ENCODE results near the gene DTNB. TPM values are rescaled to one million over a fixed set of nuclear protein-coding genes. Genes with fewer than 3 reads are reported as not detected.

Gene DTNB
- total and polyA plus RNA-seq, 2 of the 4 experiments (the other 2 are of a cell fraction): 3.8 to 5.3 TPM

- intact Hi-C loops (cut with micrococcal nuclease): loop anchor here (1.0 kb wide), 2 partner anchors 57 to 93 kb away; no protein-coding TSS in a partner anchor
- TF ChIP-seq CTCF (conservative IDR thresholded peaks at IDR 0.05; ENCODE audit: low read depth, low read length) (peak; percentile 75), SMC3 (IDR thresholded peaks at IDR 0.05; ENCODE audit: low read depth, low read length) (peak; percentile 74), CHD1 (IDR thresholded peaks at IDR 0.05; ENCODE audit: low read depth, low read length) (no peak), RAD21 (IDR thresholded peaks at IDR 0.05; ENCODE audit: low read length) (peak; percentile 86), NFE2L2 (IDR thresholded peaks at IDR 0.05; ENCODE audit: low read depth, low read length) (no peak), MAFK (IDR thresholded peaks at IDR 0.05; ENCODE audit: low read depth, low read length) (no peak), RFX5 (IDR thresholded peaks at IDR 0.05; ENCODE audit: low read depth, low read length) (no peak), MAZ (IDR thresholded peaks at IDR 0.05; ENCODE audit: borderline replicate concordance, low read depth, low read length) (no peak)
- Histone ChIP-seq H4K91ac (ENCODE audit: insufficient read depth, low read depth, low read length) (no peak overlapping the region), H3K9ac (ENCODE audit: low read depth, low read length) (no peak overlapping the region), H3K18ac (ENCODE audit: low read depth, low read length) (no peak overlapping the region), H3K4me1 (ENCODE audit: control insufficient read depth, insufficient read depth, low read length) (no peaks in the 10 kb centered on the region), H2BK15ac (ENCODE audit: low read depth, low read length) (no peak overlapping the region), H3K14ac (replicated peaks; ENCODE audit: low read depth, low read length) (no peak overlapping the region), H2AFZ (replicated peaks; ENCODE audit: low read length, poor library complexity) (no peak overlapping the region), H2BK120ac (ENCODE audit: low read depth, low read length) (no peak overlapping the region), H4K20me1 (ENCODE audit: insufficient read depth, low read length) (no peaks in the 10 kb centered on the region), H4K5ac (ENCODE audit: low read depth, low read length) (no peak overlapping the region), H2BK20ac (ENCODE audit: low read depth, low read length) (no peak overlapping the region), H2BK5ac (ENCODE audit: low read depth, low read length, poor library complexity, severe bottlenecking) (no peak overlapping the region), H2AK5ac (ENCODE audit: low read depth, low read length) (no peak overlapping the region), H3K79me1 (ENCODE audit: low read depth in 1 of 2, low read length in 2 of 2) (no peaks in the 10 kb centered on the region), H2AK9ac (replicated peaks; ENCODE audit: low read depth, low read length, poor library complexity) (no peak overlapping the region), H3K36me3 (ENCODE audit: control insufficient read depth, insufficient read depth, low read length) (no peaks in the 10 kb centered on the region), H3K9me3 (ENCODE audit: control insufficient read depth, insufficient read depth, low read length) (no peaks in the 10 kb centered on the region), H3K9me1 (ENCODE audit: insufficient read depth, low read length) (no peaks in the 10 kb centered on the region), H3K4me3 (ENCODE audit: insufficient read depth, low read depth, low read length) (no peak overlapping the region), H3K4me2 (ENCODE audit: low read depth, low read length) (no peak overlapping the region), H3K27ac (ENCODE audit: insufficient read depth, low read length) (no peak overlapping the region), H3K4ac (ENCODE audit: low read depth, low read length) (no peak overlapping the region), H3K56ac (ENCODE audit: extremely low read depth, insufficient read depth, low read length) (no peak overlapping the region), H4K8ac (ENCODE audit: low read depth in 2 of 2, low read length in 2 of 2) (no peak overlapping the region), H3K23ac (ENCODE audit: low read depth, low read length) (no peak overlapping the region), H3K27me3 (ENCODE audit: control insufficient read depth, insufficient read depth, low read length) (no peaks in the 10 kb centered on the region)
- WGBS, 2 experiments (ENCODE audit: extremely low coverage in 2 of 2, insufficient read length in 1 of 2): no CpG with 5 or more reads among the region's 1 CpG
- dilution Hi-C loops (cut with HindIII; ENCODE audit: low sequenced_read_pairs, unreplicated experiment): no loop called here
- in situ Hi-C loops (cut with MboI; ENCODE audit: low sequenced_read_pairs): no loop called here
- ATAC-seq (ENCODE audit: low read depth) (no peak), DNase-seq (peak; percentile 41)
- CTCF ChIA-PET: interaction anchor here (0.6 to 3.9 kb wide), 14 partner anchors 11 to 751 kb away, joined by 3 to 76 read pairs (median 4); no protein-coding TSS in a partner anchor
- POLR2A ChIA-PET (ENCODE audit: unreplicated experiment): interaction anchor here (0.5 kb wide), 1 partner anchor 23 kb away, joined by 3 read pairs; no protein-coding TSS in a partner anchor
- BruUV-seq (replicated peaks): no TSS peak
Measured at GRCh38 chr2:25606892-25607291, 66.5 kb downstream of the DTNB start.
